ENCODE measurements around the gene CAMK2D.
A peak's percentile ranks its signal among the peaks of the same experiment; 100 is the strongest.

Gene CAMK2D

GRCh38 chr4:113662581-113662980 is 99.0 kb downstream of the CAMK2D start:
- no peak for DNase-seq
- in situ Hi-C loops (cut with HindIII; ENCODE audit: low pct_ligation_motif_present, low pct_unique_long_range_greater_than_20kb, low sequenced_read_pairs): no loop called here

GRCh38 chr4:113659127-113659526 is 102.4 kb downstream of the CAMK2D start:
- no peak for DNase-seq
- in situ Hi-C loops (cut with HindIII; ENCODE audit: low pct_ligation_motif_present, low pct_unique_long_range_greater_than_20kb, low sequenced_read_pairs): no loop called here

GRCh38 chr4:113657586-113658233 is 103.8 kb downstream of the CAMK2D start:
- in situ Hi-C loops (cut with HindIII; ENCODE audit: low pct_ligation_motif_present, low pct_unique_long_range_greater_than_20kb, low sequenced_read_pairs): no loop called here
- DNase-seq: no peak

- no peak for DNase-seq
- in situ Hi-C loops (cut with HindIII; ENCODE audit: low pct_ligation_motif_present, low pct_unique_long_range_greater_than_20kb, low sequenced_read_pairs): no loop called here
These were observed 107.7 kb downstream of the CAMK2D start for GRCh38 chr4:113653871-113654270.

GRCh38 chr4:113646442-113646822 is 115.1 kb downstream of the CAMK2D start:
- DNase-seq: no peak
- in situ Hi-C loops (cut with HindIII; ENCODE audit: low pct_ligation_motif_present, low pct_unique_long_range_greater_than_20kb, low sequenced_read_pairs): no loop called here

GRCh38 chr4:113645771-113646441 is 115.6 kb downstream of the CAMK2D start:
- in situ Hi-C loops (cut with HindIII; ENCODE audit: low pct_ligation_motif_present, low pct_unique_long_range_greater_than_20kb, low sequenced_read_pairs): no loop called here
- DNase-seq: peak; percentile 66

- DNase-seq: no peak
- in situ Hi-C loops (cut with HindIII; ENCODE audit: low pct_ligation_motif_present, low pct_unique_long_range_greater_than_20kb, low sequenced_read_pairs): no loop called here
These were observed 116.2 kb downstream of the CAMK2D start for GRCh38 chr4:113645288-113645687.

GRCh38 chr4:113644398-113644797 is 117.1 kb downstream of the CAMK2D start:
- in situ Hi-C loops (cut with HindIII; ENCODE audit: low pct_ligation_motif_present, low pct_unique_long_range_greater_than_20kb, low sequenced_read_pairs): no loop called here

GRCh38 chr4:113643505-113643904 is 118.0 kb downstream of the CAMK2D start:
- in situ Hi-C loops (cut with HindIII; ENCODE audit: low pct_ligation_motif_present, low pct_unique_long_range_greater_than_20kb, low sequenced_read_pairs): no loop called here
- DNase-seq: no peak

More at GRCh38 chr4:113644398-113644797, 117.1 kb downstream of the CAMK2D start:
- no peak for DNase-seq

GRCh38 chr4:113641025-113641431 is 120.5 kb downstream of the CAMK2D start:
- no peak for DNase-seq
- in situ Hi-C loops (cut with HindIII; ENCODE audit: low pct_ligation_motif_present, low pct_unique_long_range_greater_than_20kb, low sequenced_read_pairs): no loop called here

GRCh38 chr4:113639326-113639725 is 122.2 kb downstream of the CAMK2D start:
- DNase-seq: no peak
- in situ Hi-C loops (cut with HindIII; ENCODE audit: low pct_ligation_motif_present, low pct_unique_long_range_greater_than_20kb, low sequenced_read_pairs): no loop called here

- in situ Hi-C loops (cut with HindIII; ENCODE audit: low pct_ligation_motif_present, low pct_unique_long_range_greater_than_20kb, low sequenced_read_pairs): no loop called here
- DNase-seq: no peak
These were observed 123.0 kb downstream of the CAMK2D start for GRCh38 chr4:113638562-113638832.

- DNase-seq: no peak
- in situ Hi-C loops (cut with HindIII; ENCODE audit: low pct_ligation_motif_present, low pct_unique_long_range_greater_than_20kb, low sequenced_read_pairs): no loop called here
These were observed 123.5 kb downstream of the CAMK2D start for GRCh38 chr4:113637823-113638561.

- no peak for DNase-seq
- in situ Hi-C loops (cut with HindIII; ENCODE audit: low pct_ligation_motif_present, low pct_unique_long_range_greater_than_20kb, low sequenced_read_pairs): no loop called here
These were observed 124.2 kb downstream of the CAMK2D start for GRCh38 chr4:113637363-113637762.

- in situ Hi-C loops (cut with HindIII; ENCODE audit: low pct_ligation_motif_present, low pct_unique_long_range_greater_than_20kb, low sequenced_read_pairs): no loop called here
- DNase-seq: peak; percentile 10
These were observed 124.7 kb downstream of the CAMK2D start for GRCh38 chr4:113636877-113637276.

GRCh38 chr4:113636438-113636818 is 125.1 kb downstream of the CAMK2D start:
- no peak for DNase-seq
- in situ Hi-C loops (cut with HindIII; ENCODE audit: low pct_ligation_motif_present, low pct_unique_long_range_greater_than_20kb, low sequenced_read_pairs): no loop called here

- DNase-seq: peak; percentile 60
- in situ Hi-C loops (cut with HindIII; ENCODE audit: low pct_ligation_motif_present, low pct_unique_long_range_greater_than_20kb, low sequenced_read_pairs): no loop called here
These were observed 125.7 kb downstream of the CAMK2D start for GRCh38 chr4:113635739-113636437.

- in situ Hi-C loops (cut with HindIII; ENCODE audit: low pct_ligation_motif_present, low pct_unique_long_range_greater_than_20kb, low sequenced_read_pairs): no loop called here
- no peak for DNase-seq
These were observed 127.2 kb downstream of the CAMK2D start for GRCh38 chr4:113634081-113634969.

Data from ACHN (cell line).